ENCODE measurements around the gene POLR3B. TPM values are rescaled to one million over a fixed set of nuclear protein-coding genes. Genes with fewer than 3 reads are reported as not detected.
A peak's percentile ranks its signal among the peaks of the same experiment; 100 is the strongest.

POLR3B gene
- total and polyA plus RNA-seq, 9 of the 15 experiments (the other 6 are each of a cell fraction or from before 2014, with no cell fraction given): 7.6 to 17.9 (median 14.4) TPM

GRCh38 chr12:106423291-106423690 is 65.7 kb downstream of the POLR3B start (continued):
- TF ChIP-seq MTF1 (CRISPR knock-in tag; IDR thresholded peaks at IDR 0.05; ENCODE audit: borderline replicate concordance) (no peak), ZNF124 (CRISPR knock-in tag; IDR thresholded peaks at IDR 0.05) (no peak), BCOR (IDR thresholded peaks at IDR 0.05) (no peak), SRF (CRISPR knock-in tag; IDR thresholded peaks at IDR 0.05) (no peak), SLC30A9 (CRISPR knock-in tag; IDR thresholded peaks at IDR 0.05) (no peak), CBX2 (IDR thresholded peaks at IDR 0.05; ENCODE audit: insufficient read depth, low read length, poor library complexity, severe bottlenecking) (no peak), ELF2 (CRISPR knock-in tag; IDR thresholded peaks at IDR 0.05) (no peak), FOXJ2 (tag; IDR thresholded peaks at IDR 0.05) (no peak), COPS2 (conservative IDR thresholded peaks at IDR 0.05) (no peak), U2AF2 (optimal IDR thresholded peaks at IDR 0.05; ENCODE audit: low read depth, low read length) (no peak), ILF3 (IDR thresholded peaks at IDR 0.05; ENCODE audit: borderline replicate concordance) (no peak), POLR2G (IDR thresholded peaks at IDR 0.05; ENCODE audit: low read depth, low read length) (no peak)

DNA sequence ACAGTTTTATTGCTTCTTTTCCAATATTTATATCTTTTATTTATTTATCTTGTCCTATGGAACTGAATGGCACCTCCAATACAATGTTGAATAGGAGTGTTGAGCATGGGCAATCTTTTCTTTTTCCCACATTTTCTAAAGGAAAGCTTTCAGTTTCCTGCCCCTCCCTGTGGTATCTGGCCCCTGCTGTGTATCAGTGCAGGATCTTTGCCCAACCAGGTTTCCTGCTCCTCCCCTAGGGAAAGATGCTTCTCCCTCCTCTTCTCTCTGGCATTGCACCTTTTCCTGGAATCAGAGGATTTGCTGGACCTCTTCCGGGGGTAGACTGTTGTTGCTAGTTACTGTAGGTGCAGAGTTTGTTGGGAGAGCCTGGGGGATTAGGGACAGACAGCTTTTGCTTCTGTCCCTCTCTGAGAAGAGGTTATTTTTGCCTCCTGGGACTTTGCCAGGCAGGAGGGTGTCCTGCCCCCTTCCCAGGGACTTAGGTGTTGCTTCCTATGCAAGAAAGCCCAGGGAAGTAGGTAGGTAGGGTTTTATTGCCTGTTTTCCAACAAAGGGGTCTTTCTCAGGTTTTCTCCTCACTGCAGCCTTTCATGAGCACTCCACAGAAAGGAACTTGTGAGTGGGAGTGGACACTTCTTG is 67.6 kb downstream of the POLR3B start:
- Histone ChIP-seq H3K79me2 (ENCODE audit: control insufficient read depth, insufficient read depth, low read length) (no peaks in the 10 kb centered on the region), H3K4me3 (no peak overlapping the region), H3K9ac (ENCODE audit: insufficient read depth in 1 of 2, low read depth in 2 of 2, low read length in 2 of 2) (no peak overlapping the region), H3K36me3 (ENCODE audit: control insufficient read depth, insufficient read depth, low read length) (peaks cover 19% of the 10 kb centered on the region; the same call in 2 of the 3 replicates), H3K9me3 (replicated peaks; ENCODE audit: control insufficient read depth, insufficient read depth, low read depth, low read length) (no peaks in the 10 kb centered on the region), H3K4me2 (ENCODE audit: insufficient read depth, low read length) (no peak overlapping the region), H3K4me1 (replicated peaks in 1 of 2; ENCODE audit: control insufficient read depth in 2 of 2, insufficient read depth in 2 of 2, low read length in 2 of 2) (no peaks in the 10 kb centered on the region), H3K27ac (ENCODE audit: extremely low read depth, low read depth, low read length) (no peak overlapping the region), H2AFZ (ENCODE audit: low read depth, low read length) (no peak overlapping the region), H3K9me1 (ENCODE audit: control insufficient read depth, insufficient read depth, low read length) (no peaks in the 10 kb centered on the region), H4K20me1 (replicated peaks; ENCODE audit: control insufficient read depth, insufficient read depth, low read length) (no peaks in the 10 kb centered on the region), H3K27me3 (ENCODE audit: control insufficient read depth in 2 of 2, insufficient read depth in 2 of 2, low read length in 2 of 2) (no peaks in the 10 kb centered on the region)
- BruUV-seq (replicated peaks): no TSS peak
- CTCF ChIA-PET (ENCODE audit: low intra/inter-chr PET ratio): no interaction called here
- WGBS (ENCODE audit: insufficient coverage, low coverage, missing lambda C conversion rate): 63% methylated on average over 1 of the region's 1 CpG
- in situ Hi-C loops (cut with MboI): no loop called here
- POLR2A ChIA-PET: interaction anchor here (1.3 kb wide), 1 partner anchor 13 kb away, joined by 3 read pairs; no protein-coding TSS in a partner anchor
- FAIRE-seq (no peak), ATAC-seq (no peak), DNase-seq (ENCODE audit: extremely low read depth in 1 of 4, low spot score in 3 of 4) (peak in 1 of 4 experiments; percentile 12)
- intact Hi-C loops (cut with micrococcal nuclease): no loop called here
- TF ChIP-seq ZFPM2 (CRISPR knock-in tag; IDR thresholded peaks at IDR 0.05) (no peak), NFXL1 (CRISPR knock-in tag; IDR thresholded peaks at IDR 0.05) (no peak), SMARCA5 (IDR thresholded peaks at IDR 0.05) (no peak), EZH2 (IDR thresholded peaks at IDR 0.05; ENCODE audit: borderline replicate concordance, low read depth, low read length) (no peak), ARHGAP35 (IDR thresholded peaks at IDR 0.05; ENCODE audit: partially characterized antibody) (no peak), PREB (CRISPR knock-in tag; IDR thresholded peaks at IDR 0.05) (no peak), SMARCA4 (IDR thresholded peaks at IDR 0.05) (no peak)
- TF ChIP-seq, protein P1, sequence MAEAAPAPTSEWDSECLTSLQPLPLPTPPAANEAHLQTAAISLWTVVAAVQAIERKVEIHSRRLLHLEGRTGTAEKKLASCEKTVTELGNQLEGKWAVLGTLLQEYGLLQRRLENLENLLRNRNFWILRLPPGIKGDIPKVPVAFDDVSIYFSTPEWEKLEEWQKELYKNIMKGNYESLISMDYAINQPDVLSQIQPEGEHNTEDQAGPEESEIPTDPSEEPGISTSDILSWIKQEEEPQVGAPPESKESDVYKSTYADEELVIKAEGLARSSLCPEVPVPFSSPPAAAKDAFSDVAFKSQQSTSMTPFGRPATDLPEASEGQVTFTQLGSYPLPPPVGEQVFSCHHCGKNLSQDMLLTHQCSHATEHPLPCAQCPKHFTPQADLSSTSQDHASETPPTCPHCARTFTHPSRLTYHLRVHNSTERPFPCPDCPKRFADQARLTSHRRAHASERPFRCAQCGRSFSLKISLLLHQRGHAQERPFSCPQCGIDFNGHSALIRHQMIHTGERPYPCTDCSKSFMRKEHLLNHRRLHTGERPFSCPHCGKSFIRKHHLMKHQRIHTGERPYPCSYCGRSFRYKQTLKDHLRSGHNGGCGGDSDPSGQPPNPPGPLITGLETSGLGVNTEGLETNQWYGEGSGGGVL (CRISPR knock-in tag; IDR thresholded peaks at IDR 0.05): no peak

All from K562 (cell line).